ENCODE measurements around the gene GRIN1. TPM values are rescaled to one million over a fixed set of nuclear protein-coding genes. Genes with fewer than 3 reads are reported as not detected.

Gene GRIN1
- polyA plus RNA-seq, 3 donors from 2014 or later, result not detected

DNA sequence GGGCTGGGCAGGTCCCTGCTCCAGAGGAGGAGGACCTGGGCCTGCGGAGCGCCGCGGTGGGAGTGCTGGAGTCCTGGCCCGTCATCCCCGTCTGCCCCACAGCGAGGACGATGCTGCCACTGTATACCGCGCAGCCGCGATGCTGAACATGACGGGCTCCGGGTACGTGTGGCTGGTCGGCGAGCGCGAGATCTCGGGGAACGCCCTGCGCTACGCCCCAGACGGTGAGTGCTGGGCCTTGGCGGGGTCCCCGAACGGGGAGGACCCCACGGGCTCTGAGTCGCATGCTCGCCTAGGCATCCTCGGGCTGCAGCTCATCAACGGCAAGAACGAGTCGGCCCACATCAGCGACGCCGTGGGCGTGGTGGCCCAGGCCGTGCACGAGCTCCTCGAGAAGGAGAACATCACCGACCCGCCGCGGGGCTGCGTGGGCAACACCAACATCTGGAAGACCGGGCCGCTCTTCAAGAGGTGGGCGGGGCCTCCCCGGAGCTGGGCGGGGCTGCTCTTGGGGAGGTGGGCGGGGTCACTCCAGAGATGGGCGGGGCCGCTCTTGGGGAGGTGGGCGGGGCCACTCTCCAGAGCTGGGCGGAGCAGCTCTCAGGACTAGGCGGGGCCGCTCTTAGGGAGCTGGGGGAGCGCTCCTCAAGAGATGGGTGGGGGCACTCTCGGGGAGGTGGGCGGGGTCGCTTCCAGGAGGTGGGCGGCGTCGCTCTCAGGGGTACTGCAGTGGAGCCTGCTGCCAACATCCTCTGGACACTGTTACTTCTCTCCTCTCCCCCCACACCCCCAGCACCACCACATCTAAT, 17.8 kb downstream of the GRIN1 start:
- Mint-ChIP-seq H3K4me1 (peaks cover 5 to 12% of the 10 kb centered on the region in 2 donors), H3K36me3 (no peaks in the 10 kb centered on the region), H3K9me3 (no peaks in the 10 kb centered on the region), H3K27ac (no peak overlapping the region), H3K4me3 (peak overlapping the region; percentile 18 to 66 (median 50)), H3K27me3 (ENCODE audit: low read depth in 3 of 3) (peaks cover 7 to 24% (median 11%) of the 10 kb centered on the region in 3 donors)
- DNase-seq, result peak; percentile 32 to 40 (median 37)

DNA sequence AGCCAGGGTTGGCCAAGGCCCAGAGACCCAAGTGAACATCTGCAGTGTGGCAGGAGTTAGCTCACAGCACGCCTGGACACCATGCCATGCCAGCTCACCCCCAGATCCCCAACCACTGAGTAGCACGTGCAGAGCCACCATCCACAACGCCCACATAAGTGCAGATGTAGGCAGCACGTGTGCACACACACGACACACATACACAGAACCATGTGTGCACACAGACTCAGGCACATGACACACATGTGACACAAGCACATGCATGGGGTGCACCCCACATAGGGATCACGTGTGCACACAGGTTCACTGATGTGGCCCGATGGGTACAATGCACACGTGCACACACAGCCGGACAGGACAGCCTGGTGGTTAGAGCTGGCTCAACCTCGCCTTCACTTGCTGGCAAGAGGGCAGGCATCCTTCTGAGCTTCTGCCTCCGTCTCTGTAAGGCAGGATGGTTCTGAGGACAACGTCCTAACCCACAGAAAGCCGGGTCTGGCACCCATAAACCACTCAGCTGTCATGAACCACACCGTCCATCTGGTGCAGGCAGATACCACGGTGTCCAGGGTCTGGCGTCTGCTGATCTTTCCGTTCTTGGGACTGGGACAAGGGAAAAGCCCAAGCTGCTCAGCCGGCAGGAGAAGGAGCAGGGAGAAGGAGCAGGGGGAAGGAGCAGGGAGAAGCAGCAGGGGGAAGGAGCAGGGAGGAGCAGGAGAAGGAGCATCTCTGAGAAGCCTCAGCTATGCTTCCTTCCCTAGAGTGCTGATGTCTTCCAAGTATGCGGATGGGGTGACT, 18.9 kb downstream of the GRIN1 start:
- Mint-ChIP-seq H3K27me3 (ENCODE audit: low read depth in 3 of 3) (peaks cover 10 to 24% (median 13%) of the 10 kb centered on the region in 3 donors), H3K4me1 (peaks cover 5 to 12% of the 10 kb centered on the region in 2 donors), H3K36me3 (no peaks in the 10 kb centered on the region), H3K4me3 (peak overlapping the region in 3 of 5 donors; percentile 24 to 46 (median 39)), H3K27ac (peak overlapping the region in 1 of 6 donors; percentile 40), H3K9me3 (no peaks in the 10 kb centered on the region)
- DNase-seq, result no peak

DNA sequence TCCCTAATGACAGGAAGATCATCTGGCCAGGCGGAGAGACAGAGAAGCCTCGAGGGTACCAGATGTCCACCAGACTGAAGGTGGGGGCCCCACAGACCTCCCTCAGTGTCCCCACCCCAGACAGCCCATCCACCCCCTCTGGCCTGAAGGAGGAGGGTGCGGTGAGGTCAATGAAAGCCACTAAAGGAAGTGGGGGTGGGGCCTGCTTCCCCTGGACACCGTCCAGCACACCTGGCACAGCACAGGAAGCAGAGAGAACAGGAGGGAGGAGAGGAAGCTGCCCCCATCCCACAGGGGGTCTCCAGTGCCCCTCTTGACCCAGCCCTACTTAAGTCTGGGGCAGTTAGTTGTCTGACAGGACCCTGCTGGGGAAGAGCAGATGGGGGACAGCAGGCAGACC, 19.7 kb downstream of the GRIN1 start:
- no peaks in the 10 kb centered on the region for H3K9me3 Mint-ChIP-seq
- H3K4me3 Mint-ChIP-seq, result no peak overlapping the region
- H3K36me3 Mint-ChIP-seq, result no peaks in the 10 kb centered on the region
- no peak overlapping the region for H3K27ac Mint-ChIP-seq
- H3K27me3 Mint-ChIP-seq (ENCODE audit: low read depth in 3 of 3), result peaks cover 10 to 29% (median 13%) of the 10 kb centered on the region in 3 donors
- H3K4me1 Mint-ChIP-seq, result peaks cover 5 to 12% of the 10 kb centered on the region in 2 donors
- no peak for DNase-seq

DNA sequence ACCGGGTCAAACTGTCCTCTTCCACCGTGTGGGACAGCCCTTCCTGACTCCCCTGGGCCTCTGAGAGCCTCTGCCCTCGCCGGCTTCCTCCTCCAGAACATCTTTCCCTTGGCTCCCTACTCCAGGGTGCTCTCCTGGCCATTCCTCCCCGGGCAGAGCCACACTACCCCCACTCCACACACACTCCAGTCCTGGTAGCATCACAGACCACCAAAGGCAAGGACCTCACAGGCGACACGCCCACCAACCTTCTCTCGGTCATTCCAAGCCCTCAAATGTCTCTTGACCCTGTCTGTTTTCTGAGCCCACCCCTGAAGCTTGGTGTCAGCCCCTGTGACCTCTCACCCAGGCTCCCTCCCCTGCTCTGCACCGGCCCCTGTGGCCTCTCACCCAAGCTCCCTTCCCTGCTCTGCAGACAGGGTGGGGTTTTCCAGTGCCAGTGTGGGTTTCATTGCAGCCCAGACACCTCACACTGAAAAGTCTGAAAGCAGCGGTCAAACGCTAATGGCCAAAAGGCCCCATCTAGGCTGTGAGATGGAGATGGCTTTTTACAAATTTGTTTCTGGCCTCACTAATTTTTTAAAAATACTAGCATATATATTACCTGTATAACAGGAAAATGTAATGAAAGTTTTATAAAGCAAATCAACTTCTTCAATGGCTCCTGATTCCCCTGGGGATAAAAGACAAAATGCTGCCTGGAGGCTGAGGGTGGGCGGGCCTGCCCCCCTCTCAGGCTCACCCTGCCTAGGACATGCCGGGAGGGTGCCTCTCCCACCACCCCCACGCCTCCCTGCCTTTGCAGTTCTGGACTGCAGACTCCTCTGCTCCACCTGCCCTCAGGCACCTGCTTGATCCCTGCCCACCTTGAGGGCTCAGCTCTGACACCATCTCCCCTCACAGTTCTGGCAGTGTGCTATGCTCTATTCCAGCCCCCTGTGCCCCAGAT, 20.4 kb downstream of the GRIN1 start:
- peaks cover 5 to 12% of the 10 kb centered on the region in 2 donors for H3K4me1 Mint-ChIP-seq
- peaks cover 10 to 29% (median 13%) of the 10 kb centered on the region in 3 donors for H3K27me3 Mint-ChIP-seq (ENCODE audit: low read depth in 3 of 3)
- H3K4me3 Mint-ChIP-seq, result peak overlapping the region in 2 of 5 donors; percentile 3 to 18
- no peaks in the 10 kb centered on the region for H3K36me3 Mint-ChIP-seq
- DNase-seq, result no peak
- no peaks in the 10 kb centered on the region for H3K9me3 Mint-ChIP-seq
- H3K27ac Mint-ChIP-seq, result peak overlapping the region in 1 of 6 donors; percentile 43

GRCh38 chr9:137160054-137160425, 21.1 kb downstream of the GRIN1 start:
- Mint-ChIP-seq H3K9me3 (no peaks in the 10 kb centered on the region), H3K4me1 (peaks cover 5 to 12% of the 10 kb centered on the region in 2 donors), H3K4me3 (no peak overlapping the region), H3K27ac (no peak overlapping the region), H3K27me3 (ENCODE audit: low read depth in 3 of 3) (peaks cover 11 to 30% (median 16%) of the 10 kb centered on the region in 3 donors), H3K36me3 (no peaks in the 10 kb centered on the region)
- DNase-seq, result no peak

DNA sequence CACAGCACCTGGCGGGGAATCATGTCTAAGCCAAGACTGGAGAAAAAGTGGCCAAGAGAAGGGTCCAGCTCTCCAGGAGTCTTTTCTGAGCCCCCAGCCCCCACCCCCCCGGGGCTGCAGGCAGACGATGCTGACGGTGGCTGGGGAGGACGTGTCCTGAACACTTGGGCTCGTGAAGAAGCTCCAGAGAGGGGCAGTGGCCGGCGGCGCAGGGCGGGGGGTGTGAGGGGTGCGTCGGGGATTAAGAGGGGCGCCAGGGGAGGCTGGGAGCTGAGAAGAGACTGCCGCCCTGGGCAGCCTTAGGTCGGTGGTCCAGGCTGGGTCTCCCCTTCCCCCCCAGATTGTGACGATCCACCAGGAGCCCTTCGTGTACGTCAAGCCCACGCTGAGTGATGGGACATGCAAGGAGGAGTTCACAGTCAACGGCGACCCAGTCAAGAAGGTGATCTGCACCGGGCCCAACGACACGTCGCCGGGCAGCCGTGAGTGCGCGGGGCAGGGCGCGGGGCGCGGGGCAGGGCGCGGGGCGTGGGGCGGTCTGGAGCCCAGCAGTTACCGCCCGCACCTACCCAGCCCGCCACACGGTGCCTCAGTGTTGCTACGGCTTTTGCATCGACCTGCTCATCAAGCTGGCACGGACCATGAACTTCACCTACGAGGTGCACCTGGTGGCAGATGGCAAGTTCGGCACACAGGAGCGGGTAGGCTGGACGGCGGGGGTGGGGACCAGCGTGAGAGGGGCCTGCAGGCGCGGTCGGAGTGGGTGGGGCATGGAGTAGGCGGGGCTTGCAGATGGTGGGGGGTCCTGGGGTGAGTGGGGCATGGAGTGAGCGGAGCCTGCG, 22.0 kb downstream of the GRIN1 start:
- Mint-ChIP-seq H3K36me3 (no peaks in the 10 kb centered on the region), H3K4me1 (peaks cover 5 to 12% of the 10 kb centered on the region in 2 donors), H3K4me3 (no peak overlapping the region), H3K27me3 (ENCODE audit: low read depth in 3 of 3) (peaks cover 14 to 33% (median 20%) of the 10 kb centered on the region in 3 donors), H3K9me3 (no peaks in the 10 kb centered on the region), H3K27ac (no peak overlapping the region)
- DNase-seq, result no peak

- no peak overlapping the region for H3K4me3 Mint-ChIP-seq
- H3K27ac Mint-ChIP-seq, result no peak overlapping the region
- peaks cover 12 to 39% (median 18%) of the 10 kb centered on the region in 3 donors for H3K27me3 Mint-ChIP-seq (ENCODE audit: low read depth in 3 of 3)
- no peaks in the 10 kb centered on the region for H3K36me3 Mint-ChIP-seq
- DNase-seq, result no peak
- H3K9me3 Mint-ChIP-seq, result no peaks in the 10 kb centered on the region
- peaks cover 5 to 9% of the 10 kb centered on the region in 2 donors for H3K4me1 Mint-ChIP-seq
These were observed 22.9 kb downstream of the GRIN1 start for GRCh38 chr9:137161558-137162486.

DNA sequence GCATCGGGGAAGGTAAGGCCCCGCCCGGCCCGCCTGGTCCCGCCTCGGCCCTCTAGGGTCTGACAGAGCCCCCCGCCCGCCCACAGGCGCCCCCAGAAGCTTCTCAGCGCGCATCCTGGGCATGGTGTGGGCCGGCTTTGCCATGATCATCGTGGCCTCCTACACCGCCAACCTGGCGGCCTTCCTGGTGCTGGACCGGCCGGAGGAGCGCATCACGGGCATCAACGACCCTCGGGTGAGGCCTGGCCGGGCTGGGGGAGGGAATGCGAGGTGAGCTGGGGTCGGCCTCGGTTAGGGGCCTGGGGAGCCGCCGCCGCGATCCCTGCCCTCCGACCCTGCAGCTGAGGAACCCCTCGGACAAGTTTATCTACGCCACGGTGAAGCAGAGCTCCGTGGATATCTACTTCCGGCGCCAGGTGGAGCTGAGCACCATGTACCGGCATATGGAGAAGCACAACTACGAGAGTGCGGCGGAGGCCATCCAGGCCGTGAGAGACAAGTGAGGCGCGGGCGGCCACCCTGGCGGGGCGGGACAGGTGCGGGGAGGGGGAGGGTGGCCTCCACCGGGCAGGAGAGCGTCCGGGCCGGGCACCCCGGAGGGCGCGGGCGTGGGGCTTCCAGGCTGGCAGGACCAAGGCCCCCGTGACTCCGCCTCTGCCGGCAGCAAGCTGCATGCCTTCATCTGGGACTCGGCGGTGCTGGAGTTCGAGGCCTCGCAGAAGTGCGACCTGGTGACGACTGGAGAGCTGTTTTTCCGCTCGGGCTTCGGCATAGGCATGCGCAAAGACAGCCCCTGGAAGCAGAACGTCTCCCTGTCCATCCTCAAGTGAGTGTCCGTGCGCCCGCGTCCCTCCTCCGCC, 23.8 kb downstream of the GRIN1 start:
- Mint-ChIP-seq H3K9me3 (no peaks in the 10 kb centered on the region), H3K27ac (no peak overlapping the region), H3K4me1 (peaks cover 4 to 5% of the 10 kb centered on the region in 2 donors), H3K27me3 (ENCODE audit: low read depth in 3 of 3) (peaks cover 12 to 34% (median 21%) of the 10 kb centered on the region in 3 donors), H3K36me3 (no peaks in the 10 kb centered on the region), H3K4me3 (peak overlapping the region in 1 of 5 donors; percentile 24)
- no peak for DNase-seq

DNA sequence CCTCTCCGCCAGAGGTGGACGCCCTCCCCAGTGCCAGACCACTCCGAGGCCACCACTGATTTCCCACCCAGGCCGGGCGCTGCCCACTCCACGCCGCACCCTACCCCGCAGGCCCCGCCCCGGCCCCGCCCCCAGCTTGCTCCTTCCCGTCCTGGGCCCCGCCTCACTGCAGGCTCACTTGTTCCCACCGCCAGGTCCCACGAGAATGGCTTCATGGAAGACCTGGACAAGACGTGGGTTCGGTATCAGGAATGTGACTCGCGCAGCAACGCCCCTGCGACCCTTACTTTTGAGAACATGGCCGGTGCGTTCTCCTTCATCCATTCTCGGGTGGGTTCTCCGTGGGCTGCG, 24.4 kb downstream of the GRIN1 start:
- no peak overlapping the region for H3K4me3 Mint-ChIP-seq
- no peak overlapping the region for H3K27ac Mint-ChIP-seq
- peaks cover 1% of the 10 kb centered on the region in 2 donors for H3K4me1 Mint-ChIP-seq
- H3K36me3 Mint-ChIP-seq, result no peaks in the 10 kb centered on the region
- no peaks in the 10 kb centered on the region for H3K9me3 Mint-ChIP-seq
- peaks cover 11 to 29% (median 21%) of the 10 kb centered on the region in 3 donors for H3K27me3 Mint-ChIP-seq (ENCODE audit: low read depth in 3 of 3)
- no peak for DNase-seq

- H3K27ac Mint-ChIP-seq, result no peak overlapping the region
- H3K36me3 Mint-ChIP-seq, result no peaks in the 10 kb centered on the region
- DNase-seq, result no peak
- H3K27me3 Mint-ChIP-seq (ENCODE audit: low read depth in 3 of 3), result peaks cover 11 to 29% (median 19%) of the 10 kb centered on the region in 3 donors
- peaks cover 0 to 1% of the 10 kb centered on the region in 2 donors for H3K4me1 Mint-ChIP-seq
- no peak overlapping the region for H3K4me3 Mint-ChIP-seq
- H3K9me3 Mint-ChIP-seq, result no peaks in the 10 kb centered on the region
These were observed 24.9 kb downstream of the GRIN1 start for GRCh38 chr9:137163805-137164204.

All from immature natural killer cell (primary cell).